ENCODE measurements around the gene SPESP1.
"Not testable (repeated sequence)": the region's sequence is repeated elsewhere in the genome, so short reads cannot be mapped to it uniquely, and the experiment has no call there.

The SPESP1 gene

DNA sequence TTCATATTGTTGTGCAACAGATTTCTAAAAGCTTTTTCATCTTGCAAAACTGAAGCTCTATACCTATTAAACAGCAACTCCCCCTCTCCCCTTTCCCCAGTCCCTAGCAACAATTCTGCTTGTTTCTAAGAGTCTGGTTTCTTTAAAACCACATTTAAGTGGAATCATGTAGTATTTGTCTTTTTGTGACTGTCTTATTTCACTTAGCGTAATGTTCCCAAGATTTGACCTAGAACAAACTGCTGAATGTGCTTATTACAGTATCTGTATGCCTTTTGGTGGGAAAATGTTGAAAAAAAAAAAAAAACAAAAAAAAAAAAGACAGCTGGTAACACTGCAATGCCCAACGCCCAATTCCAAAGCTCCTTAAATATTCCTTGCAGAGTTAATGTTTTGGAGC lies 19.5 kb upstream of the SPESP1 start:
- H3K4me1 ChIP-seq (ENCODE audit: insufficient read depth, low read length), result no peaks in the 10 kb centered on the region
- no peaks in the 10 kb centered on the region for H3K9me3 ChIP-seq (ENCODE audit: low read length)
- H3K4me3 ChIP-seq (ENCODE audit: low read depth in 1 of 2, low read length in 2 of 2), result no peak overlapping the region
- no peaks in the 10 kb centered on the region for H3K36me3 ChIP-seq (ENCODE audit: insufficient read depth, low read length)
- no peaks in the 10 kb centered on the region for H3K27me3 ChIP-seq (ENCODE audit: control insufficient read depth in 1 of 2, insufficient read depth in 2 of 2, low read length in 2 of 2)
- H3K27ac ChIP-seq (ENCODE audit: low read depth, low read length), result no peak overlapping the region
- H3K9ac ChIP-seq (ENCODE audit: low read length), result no peak overlapping the region

GRCh38 chr15:68921926-68922325 lies 8.4 kb upstream of the SPESP1 start:
- H3K27me3 ChIP-seq (ENCODE audit: control insufficient read depth in 1 of 2, insufficient read depth in 2 of 2, low read length in 2 of 2), result no peaks in the 10 kb centered on the region
- no peak overlapping the region for H3K9ac ChIP-seq (ENCODE audit: low read length)
- H3K36me3 ChIP-seq (ENCODE audit: insufficient read depth, low read length), result no peaks in the 10 kb centered on the region
- H3K9me3 ChIP-seq (ENCODE audit: low read length), result no peaks in the 10 kb centered on the region
- no peak overlapping the region for H3K27ac ChIP-seq (ENCODE audit: low read depth, low read length)
- no peaks in the 10 kb centered on the region for H3K4me1 ChIP-seq (ENCODE audit: insufficient read depth, low read length)
- no peak overlapping the region for H3K4me3 ChIP-seq (ENCODE audit: low read depth in 1 of 2, low read length in 2 of 2)

DNA sequence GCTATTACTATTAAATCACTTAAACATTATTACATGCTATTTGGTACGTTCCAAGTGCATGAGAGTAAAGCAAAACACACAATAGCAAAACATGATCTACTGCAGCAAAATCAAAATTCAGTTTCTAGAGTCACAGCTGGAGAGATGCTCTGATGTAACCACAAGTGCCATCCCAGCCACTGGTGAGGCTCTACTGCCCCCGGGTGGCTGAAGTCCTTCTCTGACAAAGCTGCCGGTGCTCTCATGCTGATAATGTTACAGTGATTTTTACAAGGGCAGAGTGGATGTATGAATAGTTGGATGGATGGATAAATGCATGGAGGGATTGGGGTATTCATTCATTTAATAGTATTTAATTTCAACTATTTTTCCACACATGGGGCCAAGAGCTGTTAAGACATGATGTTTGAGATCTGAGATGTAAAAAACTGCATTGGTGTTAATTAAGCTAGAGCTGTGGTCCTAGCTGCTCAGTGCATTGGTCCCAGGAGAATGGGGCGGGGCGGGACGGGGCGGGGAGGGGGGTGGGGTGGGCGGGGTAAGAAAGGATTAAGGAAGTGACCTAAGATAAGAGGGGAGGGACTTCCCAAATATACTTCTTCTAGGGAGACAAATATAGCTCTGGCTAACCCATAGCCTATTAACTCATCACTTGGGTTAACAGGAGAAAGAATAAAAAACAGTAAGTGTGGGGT lies 5.3 kb upstream of the SPESP1 start:
- Histone ChIP-seq H3K4me1 (ENCODE audit: insufficient read depth, low read length) (no peaks in the 10 kb centered on the region), H3K9ac (ENCODE audit: low read length) (no peak overlapping the region), H3K27ac (ENCODE audit: low read depth, low read length) (no peak overlapping the region), H3K36me3 (ENCODE audit: insufficient read depth, low read length) (no peaks in the 10 kb centered on the region), H3K9me3 (ENCODE audit: low read length) (no peaks in the 10 kb centered on the region), H3K4me3 (ENCODE audit: low read depth in 1 of 2, low read length in 2 of 2) (no peak overlapping the region), H3K27me3 (ENCODE audit: control insufficient read depth in 1 of 2, insufficient read depth in 2 of 2, low read length in 2 of 2) (no peaks in the 10 kb centered on the region)

- H3K4me3 ChIP-seq (ENCODE audit: low read depth in 1 of 2, low read length in 2 of 2), result no peak overlapping the region
- no peak overlapping the region for H3K9ac ChIP-seq (ENCODE audit: low read length)
- H3K36me3 ChIP-seq (ENCODE audit: insufficient read depth, low read length), result no peaks in the 10 kb centered on the region
- no peaks in the 10 kb centered on the region for H3K9me3 ChIP-seq (ENCODE audit: low read length)
- no peaks in the 10 kb centered on the region for H3K27me3 ChIP-seq (ENCODE audit: control insufficient read depth in 1 of 2, insufficient read depth in 2 of 2, low read length in 2 of 2)
- no peaks in the 10 kb centered on the region for H3K4me1 ChIP-seq (ENCODE audit: insufficient read depth, low read length)
- no peak overlapping the region for H3K27ac ChIP-seq (ENCODE audit: low read depth, low read length)
Observed at GRCh38 chr15:68933001-68933400, 2.7 kb downstream of the SPESP1 start.

DNA sequence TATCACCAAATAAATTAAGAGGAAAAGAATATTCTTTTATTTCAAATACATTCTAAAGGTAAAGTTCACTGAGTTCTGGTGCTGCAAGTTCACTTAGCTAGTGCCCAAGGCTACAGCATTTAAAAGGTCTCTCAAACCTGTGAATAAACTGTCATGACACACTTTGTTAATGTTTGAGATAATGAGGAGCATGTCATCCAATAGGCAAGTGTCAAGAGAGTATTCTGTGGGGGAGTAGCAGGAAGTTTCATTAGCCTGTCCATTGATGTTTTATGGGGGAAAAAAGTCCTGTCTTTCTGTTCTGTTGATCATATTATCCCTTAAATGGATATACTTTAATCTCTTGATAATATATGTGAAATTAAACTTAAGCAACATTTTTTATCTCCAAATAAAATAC lies 4.0 kb downstream of the SPESP1 start:
- H3K9me3 ChIP-seq (ENCODE audit: low read length), result no peaks in the 10 kb centered on the region
- no peaks in the 10 kb centered on the region for H3K36me3 ChIP-seq (ENCODE audit: insufficient read depth, low read length)
- H3K4me1 ChIP-seq (ENCODE audit: insufficient read depth, low read length), result no peaks in the 10 kb centered on the region
- H3K9ac ChIP-seq (ENCODE audit: low read length), result no peak overlapping the region
- H3K4me3 ChIP-seq (ENCODE audit: low read depth in 1 of 2, low read length in 2 of 2), result no peak overlapping the region
- no peaks in the 10 kb centered on the region for H3K27me3 ChIP-seq (ENCODE audit: control insufficient read depth in 1 of 2, insufficient read depth in 2 of 2, low read length in 2 of 2)
- no peak overlapping the region for H3K27ac ChIP-seq (ENCODE audit: low read depth, low read length)

DNA sequence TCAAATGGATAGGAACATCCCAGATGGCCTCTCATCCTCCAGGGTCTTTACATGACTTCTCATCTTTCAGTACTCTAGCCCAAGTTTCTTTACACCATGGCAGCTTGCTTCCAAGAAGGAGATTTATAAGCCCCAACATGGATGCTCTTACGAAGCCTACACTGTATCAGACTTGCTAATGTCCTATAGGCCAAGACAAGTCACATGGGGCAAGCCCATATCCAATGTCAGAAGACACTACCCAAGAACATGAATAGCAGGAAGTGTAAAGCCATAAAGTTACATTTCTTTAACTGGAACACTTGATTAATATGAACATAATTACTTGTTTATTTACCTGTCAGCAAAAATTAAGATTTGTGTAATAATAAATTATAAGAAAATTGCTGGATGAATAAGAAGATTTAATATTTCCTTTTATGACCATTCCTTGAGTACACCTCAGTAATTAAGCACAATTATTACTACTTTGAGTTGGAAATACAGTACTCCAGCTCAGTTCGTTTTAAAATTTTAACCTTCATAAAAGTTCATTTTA lies 5.1 kb downstream of the SPESP1 start:
- Histone ChIP-seq H3K27me3 (ENCODE audit: control insufficient read depth in 1 of 2, insufficient read depth in 2 of 2, low read length in 2 of 2) (peaks cover 0 to 1% of the 10 kb centered on the region in 2 donors), H3K4me3 (ENCODE audit: low read depth in 1 of 2, low read length in 2 of 2) (no peak overlapping the region), H3K27ac (ENCODE audit: low read depth, low read length) (no peak overlapping the region), H3K4me1 (ENCODE audit: insufficient read depth, low read length) (no peaks in the 10 kb centered on the region), H3K9me3 (ENCODE audit: low read length) (no peaks in the 10 kb centered on the region), H3K9ac (ENCODE audit: low read length) (no peak overlapping the region), H3K36me3 (ENCODE audit: insufficient read depth, low read length) (no peaks in the 10 kb centered on the region)

GRCh38 chr15:68939501-68939900 lies 9.2 kb downstream of the SPESP1 start:
- Histone ChIP-seq H3K27ac (ENCODE audit: low read depth, low read length) (no peak overlapping the region), H3K4me3 (ENCODE audit: low read depth in 1 of 2, low read length in 2 of 2) (no peak overlapping the region), H3K9me3 (ENCODE audit: low read length) (no peaks in the 10 kb centered on the region), H3K27me3 (ENCODE audit: control insufficient read depth in 1 of 2, insufficient read depth in 2 of 2, low read length in 2 of 2) (peaks cover 0 to 5% of the 10 kb centered on the region in 2 donors), H3K36me3 (ENCODE audit: insufficient read depth, low read length) (no peaks in the 10 kb centered on the region), H3K4me1 (ENCODE audit: insufficient read depth, low read length) (no peaks in the 10 kb centered on the region), H3K9ac (ENCODE audit: low read length) (no peak overlapping the region)

GRCh38 chr15:68951813-68952212 lies 21.5 kb downstream of the SPESP1 start:
- no peaks in the 10 kb centered on the region for H3K36me3 ChIP-seq (ENCODE audit: insufficient read depth, low read length)
- H3K4me1 ChIP-seq (ENCODE audit: insufficient read depth, low read length), result no peaks in the 10 kb centered on the region
- H3K9ac ChIP-seq (ENCODE audit: low read length), result no peak overlapping the region
- no peak overlapping the region for H3K27ac ChIP-seq (ENCODE audit: low read depth, low read length)
- no peaks in the 10 kb centered on the region for H3K9me3 ChIP-seq (ENCODE audit: low read length)
- H3K4me3 ChIP-seq (ENCODE audit: low read depth in 1 of 2, low read length in 2 of 2), result no peak overlapping the region
- no peaks in the 10 kb centered on the region for H3K27me3 ChIP-seq (ENCODE audit: control insufficient read depth in 1 of 2, insufficient read depth in 2 of 2, low read length in 2 of 2)

- no peak overlapping the region for H3K9ac ChIP-seq (ENCODE audit: low read length)
Observed at GRCh38 chr15:68957696-68958095, 27.4 kb downstream of the SPESP1 start.

GRCh38 chr15:68958597-68958996 lies 28.3 kb downstream of the SPESP1 start:
- no peak overlapping the region for H3K9ac ChIP-seq (ENCODE audit: low read length)
- H3K4me1 ChIP-seq (ENCODE audit: insufficient read depth, low read length), result no peaks in the 10 kb centered on the region
- H3K27me3 ChIP-seq (ENCODE audit: control insufficient read depth in 1 of 2, insufficient read depth in 2 of 2, low read length in 2 of 2), result no peaks in the 10 kb centered on the region
- H3K4me3 ChIP-seq (ENCODE audit: low read depth in 1 of 2, low read length in 2 of 2), result no peak overlapping the region
- no peaks in the 10 kb centered on the region for H3K9me3 ChIP-seq (ENCODE audit: low read length)
- no peak overlapping the region for H3K27ac ChIP-seq (ENCODE audit: low read depth, low read length)
- no peaks in the 10 kb centered on the region for H3K36me3 ChIP-seq (ENCODE audit: insufficient read depth, low read length)

More at GRCh38 chr15:68957696-68958095, 27.4 kb downstream of the SPESP1 start:
- Histone ChIP-seq H3K36me3 (ENCODE audit: insufficient read depth, low read length) (no peaks in the 10 kb centered on the region), H3K9me3 (ENCODE audit: low read length) (no peaks in the 10 kb centered on the region), H3K4me1 (ENCODE audit: insufficient read depth, low read length) (no peaks in the 10 kb centered on the region), H3K4me3 (ENCODE audit: low read depth in 1 of 2, low read length in 2 of 2) (no peak overlapping the region), H3K27me3 (ENCODE audit: control insufficient read depth in 1 of 2, insufficient read depth in 2 of 2, low read length in 2 of 2) (no peaks in the 10 kb centered on the region), H3K27ac (ENCODE audit: low read depth, low read length) (no peak overlapping the region)

GRCh38 chr15:68962465-68962864 lies 32.1 kb downstream of the SPESP1 start:
- no peaks in the 10 kb centered on the region for H3K9me3 ChIP-seq (ENCODE audit: low read length)
- H3K4me1 ChIP-seq (ENCODE audit: insufficient read depth, low read length), result no peaks in the 10 kb centered on the region
- no peak overlapping the region for H3K4me3 ChIP-seq (ENCODE audit: low read depth in 1 of 2, low read length in 2 of 2)

GRCh38 chr15:68963719-68964118 lies 33.4 kb downstream of the SPESP1 start:
- H3K27ac ChIP-seq (ENCODE audit: low read depth, low read length); H3K4me1 ChIP-seq (ENCODE audit: insufficient read depth, low read length); H3K27me3 ChIP-seq (ENCODE audit: control insufficient read depth in 1 of 2, insufficient read depth in 2 of 2, low read length in 2 of 2); H3K9ac ChIP-seq (ENCODE audit: low read length); H3K36me3 ChIP-seq (ENCODE audit: insufficient read depth, low read length); H3K4me3 ChIP-seq (ENCODE audit: low read depth in 1 of 2, low read length in 2 of 2); H3K9me3 ChIP-seq (ENCODE audit: low read length): not testable (repeated sequence)

More at GRCh38 chr15:68962465-68962864, 32.1 kb downstream of the SPESP1 start:
- Histone ChIP-seq H3K27ac (ENCODE audit: low read depth, low read length) (no peak overlapping the region), H3K36me3 (ENCODE audit: insufficient read depth, low read length) (no peaks in the 10 kb centered on the region), H3K27me3 (ENCODE audit: control insufficient read depth in 1 of 2, insufficient read depth in 2 of 2, low read length in 2 of 2) (no peaks in the 10 kb centered on the region), H3K9ac (ENCODE audit: low read length) (no peak overlapping the region)
